ENCODE measurements around the gene HDLBP.

Gene HDLBP

DNA sequence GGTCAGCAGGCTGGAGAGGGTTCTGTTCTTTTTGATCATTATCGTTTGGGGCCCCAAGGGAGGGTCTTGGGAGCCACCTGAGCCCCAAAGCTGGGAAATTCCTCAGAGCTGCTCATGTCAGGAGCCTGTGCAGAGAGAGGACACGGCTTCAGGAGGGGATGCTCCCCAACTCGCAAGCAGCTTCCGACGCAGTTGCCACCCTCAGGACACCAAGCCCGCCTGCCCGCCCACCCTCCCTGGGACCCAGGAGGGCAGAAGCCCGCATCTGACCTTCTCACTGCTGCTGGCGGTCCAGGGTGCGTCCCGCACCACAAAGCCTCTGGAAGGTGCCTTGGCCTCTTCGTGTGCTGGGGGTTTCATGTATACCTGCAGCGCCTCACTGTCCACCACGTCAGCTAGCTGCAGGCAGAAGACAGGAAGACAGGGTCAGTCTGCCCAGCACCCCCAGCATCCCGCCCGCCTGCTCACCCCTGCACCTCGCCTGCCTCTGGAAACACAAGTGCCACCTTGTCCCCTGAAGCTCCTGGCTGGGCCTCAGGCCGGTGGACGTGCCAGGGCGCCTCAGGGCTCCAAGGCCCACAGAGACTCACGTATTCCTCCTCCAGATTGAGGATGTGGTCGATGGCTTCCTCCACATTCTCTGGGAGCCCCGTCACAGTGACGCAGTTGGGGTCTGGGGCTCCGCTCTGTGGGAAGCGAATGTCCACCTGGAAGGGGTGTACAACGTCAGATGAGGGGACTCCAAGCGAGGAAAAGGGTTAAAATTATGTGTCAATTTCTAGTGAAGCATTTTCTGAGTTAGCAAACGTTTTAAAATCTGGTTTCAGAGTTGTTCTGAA lies 85.7 kb downstream of the HDLBP start:
- in situ Hi-C loops (cut with MboI; ENCODE audit: low sequenced_read_pairs) = no loop called here

DNA sequence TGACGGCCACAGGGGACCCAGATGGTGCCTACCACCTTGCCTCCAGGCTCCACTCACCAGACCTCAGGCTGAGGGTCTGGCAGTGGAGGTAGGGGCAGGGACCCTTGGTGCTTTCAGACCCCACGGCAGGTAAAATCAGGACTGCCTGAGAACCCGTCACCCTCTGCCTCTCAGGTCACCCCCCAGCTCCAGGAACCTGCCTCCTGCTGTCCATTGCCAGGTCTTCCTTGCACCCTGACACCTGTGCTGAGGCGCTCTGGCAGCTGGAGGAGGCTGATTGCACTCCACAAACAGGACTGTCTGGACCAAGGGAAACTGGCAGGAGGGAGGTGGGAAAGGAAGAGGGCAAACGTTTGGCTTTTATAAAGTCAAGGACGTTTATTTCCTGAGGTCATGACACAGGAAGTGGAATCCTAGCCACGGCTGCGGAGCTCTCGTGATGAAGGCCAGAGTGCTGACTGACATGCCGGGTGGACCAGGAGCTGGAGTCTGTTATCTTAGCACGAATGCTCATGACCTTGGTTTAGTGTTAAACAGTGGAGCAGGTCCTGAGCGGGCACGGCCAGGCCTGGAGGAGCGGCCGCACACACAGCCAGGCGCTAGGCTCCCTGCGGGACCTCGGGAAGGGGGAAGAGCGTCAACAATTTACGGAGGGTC lies 86.5 kb downstream of the HDLBP start:
- in situ Hi-C loops (cut with MboI; ENCODE audit: low sequenced_read_pairs) = no loop called here

DNA sequence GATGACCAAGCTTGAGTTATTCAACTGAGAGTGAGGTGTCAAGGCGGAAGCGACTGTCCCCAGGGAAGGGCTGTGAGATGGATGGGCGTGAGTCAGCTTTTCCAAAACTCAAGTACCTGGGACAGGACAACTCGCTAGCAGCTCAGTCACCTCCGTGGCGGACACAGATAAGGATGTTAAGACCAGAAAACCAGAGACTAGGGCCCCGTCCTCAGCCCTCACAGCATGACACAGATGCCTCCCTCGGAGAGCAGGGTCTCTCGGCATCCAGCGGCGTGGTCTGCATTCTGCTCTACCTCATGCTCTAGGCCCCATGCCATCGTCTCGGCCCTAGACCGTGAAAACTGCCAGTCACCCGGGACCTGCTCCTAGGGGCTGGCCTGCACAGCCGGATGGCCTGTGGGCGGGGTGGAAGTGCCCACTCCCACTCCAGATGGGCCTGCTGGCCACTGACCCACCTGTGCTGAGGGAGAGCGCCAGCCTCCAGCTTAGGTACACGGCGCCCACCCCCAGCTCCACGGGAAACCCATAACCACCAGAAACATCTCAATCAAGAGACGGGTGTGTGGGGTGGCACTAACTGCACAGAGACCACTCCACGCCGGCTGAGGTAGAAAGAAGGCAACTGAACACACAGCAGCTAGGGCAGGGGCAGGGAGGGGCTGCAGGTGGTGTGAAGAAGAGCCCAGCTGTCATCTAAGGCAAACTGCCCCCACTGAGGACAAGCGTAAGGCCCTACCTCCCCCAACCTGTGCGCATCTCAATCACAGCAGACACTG lies 87.2 kb downstream of the HDLBP start:
- in situ Hi-C loops (cut with MboI; ENCODE audit: low sequenced_read_pairs) = no loop called here

GRCh38 chr2:241227594-241227993 lies 87.9 kb downstream of the HDLBP start:
- in situ Hi-C loops (cut with MboI; ENCODE audit: low sequenced_read_pairs) = no loop called here

DNA sequence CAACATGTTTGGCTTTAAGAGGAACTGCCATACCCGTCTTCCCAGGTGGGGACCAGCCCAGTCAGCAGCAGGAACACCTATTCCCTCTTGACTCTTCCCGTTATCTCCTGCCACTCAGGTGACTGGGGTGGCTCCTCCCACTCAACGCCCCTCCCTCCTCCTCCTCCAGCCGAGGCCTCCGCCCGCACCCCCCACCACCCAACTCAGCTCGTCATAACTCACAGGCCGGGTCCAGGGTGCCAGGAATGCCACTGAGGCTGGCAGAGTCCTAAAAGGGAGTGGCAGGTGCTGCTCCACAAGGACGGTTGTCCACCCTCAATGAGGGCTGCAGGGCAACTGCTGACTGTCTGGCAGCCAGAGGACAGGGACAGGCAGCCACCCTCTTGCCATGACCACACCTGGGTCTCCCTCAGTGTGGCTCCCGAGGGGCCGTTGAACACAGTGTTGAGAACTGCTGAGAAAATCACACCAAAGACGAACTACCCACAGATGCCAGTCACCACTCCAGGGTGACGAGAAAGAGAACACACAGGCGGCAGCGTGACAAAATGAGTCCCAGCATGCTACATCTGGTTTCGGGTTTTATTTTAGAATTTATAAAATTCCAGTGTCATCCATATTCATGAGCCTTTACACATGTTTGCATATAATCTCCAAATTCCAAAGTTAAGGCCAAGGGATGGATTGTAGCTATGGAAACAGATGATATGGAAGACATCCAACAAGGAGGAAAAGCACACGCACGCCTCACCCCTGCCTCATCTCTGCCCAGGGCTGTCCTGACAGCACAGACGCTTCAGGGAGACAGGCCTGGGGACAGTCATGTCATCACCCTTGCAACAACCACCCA lies 88.5 kb downstream of the HDLBP start:
- in situ Hi-C loops (cut with MboI; ENCODE audit: low sequenced_read_pairs) = no loop called here

- in situ Hi-C loops (cut with MboI; ENCODE audit: low sequenced_read_pairs) = no loop called here
Observed at GRCh38 chr2:241225983-241226382, 89.5 kb downstream of the HDLBP start.

DNA sequence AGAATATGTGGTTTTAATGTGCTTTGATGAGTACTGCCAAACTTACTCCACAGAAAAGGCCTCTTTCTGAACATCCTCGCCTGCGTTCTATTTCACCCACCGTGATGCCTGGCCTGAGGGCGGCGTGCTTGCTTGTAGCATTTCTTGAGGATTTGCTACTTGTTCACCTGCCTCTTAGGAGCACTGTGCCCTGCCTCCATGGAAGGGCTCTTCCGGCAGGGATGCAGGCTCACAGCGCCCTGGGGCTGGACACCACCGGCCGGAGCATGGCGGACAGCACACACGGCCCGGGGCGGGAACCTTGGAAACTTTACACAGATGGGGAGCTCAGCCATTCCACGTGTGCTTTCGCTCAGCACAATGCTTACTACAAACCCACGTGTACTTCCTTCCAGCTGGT lies 89.9 kb downstream of the HDLBP start:
- in situ Hi-C loops (cut with MboI; ENCODE audit: low sequenced_read_pairs) = no loop called here

- in situ Hi-C loops (cut with MboI; ENCODE audit: low sequenced_read_pairs) = no loop called here
Observed at GRCh38 chr2:241224851-241225438, 90.5 kb downstream of the HDLBP start.

- in situ Hi-C loops (cut with MboI; ENCODE audit: low sequenced_read_pairs) = no loop called here
Observed at GRCh38 chr2:241224018-241224850, 91.2 kb downstream of the HDLBP start.

DNA sequence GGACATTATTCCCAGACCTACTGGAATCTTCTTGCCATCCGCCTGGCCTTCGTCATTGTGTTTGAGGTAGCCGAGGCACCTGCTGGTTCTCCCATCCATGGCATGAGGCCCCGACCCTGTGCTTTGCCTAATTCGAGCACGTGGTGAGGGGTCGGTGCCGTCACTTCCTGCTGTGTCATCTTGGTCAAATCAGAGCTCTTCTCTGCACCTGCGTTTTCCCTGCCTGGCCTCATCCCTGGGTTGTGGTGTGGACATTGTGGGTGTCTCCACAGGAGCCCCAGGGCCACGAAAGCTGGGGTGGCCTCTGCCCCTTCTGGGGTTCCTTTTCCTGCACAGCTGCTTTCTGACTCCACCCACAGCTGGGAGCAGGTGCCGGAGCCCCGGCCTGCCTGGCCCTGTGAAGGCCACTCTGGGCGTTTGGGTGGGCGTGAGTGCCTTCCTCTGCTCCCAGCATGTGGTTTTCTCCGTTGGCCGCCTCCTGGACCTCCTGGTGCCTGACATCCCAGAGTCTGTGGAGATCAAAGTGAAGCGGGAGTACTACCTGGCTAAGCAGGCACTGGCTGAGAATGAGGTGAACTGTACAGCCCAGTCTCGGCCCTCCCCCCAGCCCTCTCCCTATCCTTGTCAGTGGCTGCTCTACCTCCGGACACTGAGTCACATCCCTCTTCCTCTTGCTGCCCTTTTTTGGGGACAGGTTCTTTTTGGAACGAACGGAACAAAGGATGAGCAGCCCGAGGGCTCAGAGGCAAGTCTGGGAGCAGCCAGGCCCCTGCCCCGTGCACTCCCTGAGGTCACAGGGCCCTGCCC lies 92.1 kb downstream of the HDLBP start:
- in situ Hi-C loops (cut with MboI; ENCODE audit: low sequenced_read_pairs) = no loop called here

DNA sequence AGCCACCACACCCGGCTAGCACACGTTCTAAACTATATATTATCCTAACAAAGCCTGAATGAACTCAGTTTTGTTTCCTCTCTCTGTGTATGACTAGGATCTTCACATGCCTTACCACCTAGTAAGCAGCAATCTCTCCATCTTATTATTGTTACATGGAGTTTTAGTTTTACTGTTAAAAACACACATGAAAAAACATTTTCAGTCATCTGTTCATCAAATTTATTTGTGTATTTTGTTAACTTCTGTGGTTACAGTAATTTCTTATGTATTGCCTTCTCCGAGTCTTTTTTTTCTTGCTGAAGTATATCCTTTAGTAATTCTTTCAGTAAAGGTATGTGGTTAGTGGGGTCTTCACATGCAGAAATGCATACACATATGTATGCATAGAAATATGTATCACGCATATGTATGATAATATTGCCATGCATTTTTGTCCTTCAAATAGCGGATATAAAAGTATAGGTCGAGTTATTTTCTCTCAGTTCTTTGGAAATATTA lies 95.6 kb downstream of the HDLBP start:
- in situ Hi-C loops (cut with MboI; ENCODE audit: low sequenced_read_pairs) = no loop called here

DNA sequence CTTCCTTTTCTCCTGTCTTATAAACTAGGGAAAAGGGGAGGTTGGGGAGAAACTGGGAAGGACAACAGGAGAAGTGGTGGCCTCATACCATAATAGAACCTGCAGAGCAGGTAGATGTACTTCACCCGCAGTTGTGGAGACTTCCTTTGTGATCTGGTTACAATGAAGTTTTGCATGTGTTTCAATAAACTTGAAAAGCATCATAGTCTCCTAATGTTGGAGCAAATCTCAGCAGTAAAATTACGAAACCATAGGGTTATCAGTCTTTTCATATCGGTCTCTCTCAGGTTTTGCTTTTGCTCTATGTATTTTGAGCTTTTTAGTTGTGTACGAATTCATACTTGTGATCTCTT lies 96.5 kb downstream of the HDLBP start:
- in situ Hi-C loops (cut with MboI; ENCODE audit: low sequenced_read_pairs) = no loop called here

- in situ Hi-C loops (cut with MboI; ENCODE audit: low sequenced_read_pairs) = no loop called here
Observed at GRCh38 chr2:241218131-241219029, 97.1 kb downstream of the HDLBP start.

- in situ Hi-C loops (cut with MboI; ENCODE audit: low sequenced_read_pairs) = no loop called here
Observed at GRCh38 chr2:241217320-241218031, 98.0 kb downstream of the HDLBP start.

DNA sequence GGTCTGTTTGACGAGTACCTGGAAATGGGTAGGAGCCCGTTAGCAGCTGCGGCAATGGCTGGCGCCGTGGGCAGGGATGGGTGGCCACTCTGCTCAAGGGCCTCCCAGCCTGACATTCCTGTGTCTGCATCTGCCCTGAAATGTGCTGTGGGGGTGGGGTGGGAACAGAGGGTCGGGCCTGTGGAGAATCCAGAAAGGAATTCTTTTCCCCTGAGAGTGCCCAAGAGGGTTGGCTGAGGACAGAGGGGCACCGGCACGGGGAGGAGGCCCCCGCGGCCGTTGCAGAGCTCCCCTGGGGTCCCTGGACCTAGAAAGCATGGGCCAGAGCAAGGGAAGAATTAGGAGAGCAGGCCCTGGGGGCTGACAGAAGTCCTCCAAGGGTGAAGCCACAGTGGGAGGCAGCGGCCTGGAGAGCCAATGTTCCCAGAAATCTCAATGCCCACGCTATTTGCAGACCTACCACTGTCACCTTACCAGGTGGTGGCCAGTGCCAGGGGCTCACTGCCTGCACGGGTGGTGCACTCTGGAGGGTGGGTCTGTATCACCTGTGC lies 99.2 kb downstream of the HDLBP start:
- in situ Hi-C loops (cut with MboI; ENCODE audit: low sequenced_read_pairs) = no loop called here

DNA sequence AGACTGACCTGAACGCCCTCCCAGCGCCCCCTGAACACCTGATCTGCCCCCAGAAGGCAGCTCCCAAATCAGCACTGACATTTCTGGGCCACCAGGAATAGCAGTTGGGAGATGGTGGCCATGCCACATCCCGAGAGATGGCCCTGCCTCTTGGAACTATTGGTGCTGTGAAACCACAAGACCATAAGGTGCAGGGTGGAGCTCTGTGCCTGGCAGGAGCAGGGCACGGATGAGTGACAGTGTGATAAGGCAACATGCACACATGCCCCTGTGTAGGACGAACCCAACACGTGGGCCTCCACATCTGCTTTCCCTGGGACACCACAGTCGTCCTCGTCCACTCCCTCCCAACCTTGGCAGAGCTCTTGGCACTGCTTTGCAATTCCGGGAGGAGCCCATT lies 100.1 kb downstream of the HDLBP start:
- in situ Hi-C loops (cut with MboI; ENCODE audit: low sequenced_read_pairs) = no loop called here

DNA sequence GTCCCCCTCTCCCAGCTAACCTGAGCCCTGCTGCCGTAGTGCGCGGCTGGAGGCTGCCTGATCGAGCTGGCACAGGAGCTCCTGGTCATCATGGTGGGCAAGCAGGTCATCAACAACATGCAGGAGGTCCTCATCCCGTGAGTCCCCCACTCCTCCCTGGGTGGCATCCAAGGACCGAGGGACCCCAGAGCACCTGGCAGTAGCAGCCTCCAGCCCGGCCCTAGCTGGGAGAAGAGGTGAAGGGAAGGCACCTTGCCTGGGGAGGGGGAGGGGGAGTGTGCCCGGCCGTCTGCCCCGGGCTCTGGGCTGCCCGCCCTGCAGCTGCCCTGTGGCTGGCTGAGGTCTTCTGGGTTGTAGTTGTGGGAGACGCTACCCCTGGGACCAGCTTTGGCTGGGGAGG lies 100.7 kb downstream of the HDLBP start:
- in situ Hi-C loops (cut with MboI; ENCODE audit: low sequenced_read_pairs) = no loop called here

All from HL-60/S4 (cell line).